HG03159 (cell line): ENCODE results near the gene ZFP57.

Experiments used
- ATAC-seq: cut with Tn5 transposase; IDR thresholded peaks from one replicate; pipeline ENCODE4 v1.9.1; 2021; ENCODE audit warnings: mild to moderate bottlenecking, moderate library complexity; ENCODE audit not compliant: unreplicated experiment

ZFP57 gene

DNA sequence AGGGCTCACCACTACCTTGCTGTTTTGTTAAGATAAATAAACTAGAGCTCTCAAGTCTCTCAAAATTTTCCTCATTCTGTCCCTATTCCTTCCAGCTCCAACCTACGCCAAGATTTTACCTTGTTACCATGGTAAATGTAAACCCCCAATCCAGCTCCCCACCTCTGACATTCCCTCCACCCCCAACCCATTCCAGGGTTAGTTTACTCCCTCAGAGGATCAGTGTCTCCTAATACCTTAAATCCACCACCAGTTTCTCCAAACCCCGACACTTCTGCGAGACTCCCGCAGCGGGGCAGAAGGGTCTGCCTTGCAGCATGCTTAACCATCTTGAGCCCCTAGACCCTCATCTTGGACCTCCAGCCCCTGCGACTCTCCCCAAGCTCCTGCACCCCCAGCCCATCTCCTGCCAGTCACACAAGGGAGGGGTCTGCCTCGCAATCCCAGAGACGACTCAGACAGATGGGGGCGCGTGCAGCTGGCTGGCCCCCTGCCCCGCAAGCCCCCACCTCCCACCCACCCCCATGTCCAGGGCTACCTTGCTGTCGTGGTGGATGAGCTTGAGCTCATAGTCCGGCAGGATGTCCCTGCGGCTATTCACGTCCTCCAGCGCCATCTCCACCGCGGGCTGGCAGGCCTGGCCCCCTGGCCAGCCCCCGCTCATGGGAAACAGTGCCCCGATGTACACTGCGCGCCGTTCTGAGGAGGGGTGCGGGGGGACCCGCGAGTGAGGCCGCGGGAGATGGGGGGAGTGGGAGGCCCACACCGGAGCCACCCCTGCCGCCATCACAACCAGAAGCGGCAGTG, 53.8 kb downstream of the ZFP57 start:
- ATAC-seq, result no peak

DNA sequence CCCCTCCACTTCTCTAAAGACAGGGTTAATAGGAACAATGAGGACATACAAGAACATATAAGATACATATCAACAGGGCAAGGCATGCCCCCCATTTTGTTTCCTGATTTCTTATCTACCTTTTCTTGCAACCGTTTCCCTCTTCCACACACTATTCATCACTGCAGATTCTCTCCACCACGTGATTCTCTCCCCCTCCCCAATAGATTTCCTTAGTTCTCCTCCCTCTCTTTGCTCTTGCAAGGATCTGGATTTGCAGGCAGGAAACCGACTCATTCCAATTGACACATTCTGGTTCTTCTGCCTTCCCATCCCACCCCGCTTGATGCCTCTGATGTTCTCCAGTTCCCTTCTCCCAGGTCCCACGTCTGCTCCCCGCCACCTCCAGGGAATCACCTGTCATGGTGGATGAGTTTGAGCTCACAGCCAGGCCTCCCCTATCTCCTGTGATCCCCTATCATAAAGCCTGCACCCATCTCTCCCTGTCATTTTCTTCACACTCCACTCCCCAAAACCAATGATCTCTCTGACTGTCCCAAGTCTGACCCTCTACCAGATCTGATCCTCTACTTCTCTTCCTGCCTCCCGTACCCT, 55.5 kb downstream of the ZFP57 start:
- ATAC-seq, result no peak

DNA sequence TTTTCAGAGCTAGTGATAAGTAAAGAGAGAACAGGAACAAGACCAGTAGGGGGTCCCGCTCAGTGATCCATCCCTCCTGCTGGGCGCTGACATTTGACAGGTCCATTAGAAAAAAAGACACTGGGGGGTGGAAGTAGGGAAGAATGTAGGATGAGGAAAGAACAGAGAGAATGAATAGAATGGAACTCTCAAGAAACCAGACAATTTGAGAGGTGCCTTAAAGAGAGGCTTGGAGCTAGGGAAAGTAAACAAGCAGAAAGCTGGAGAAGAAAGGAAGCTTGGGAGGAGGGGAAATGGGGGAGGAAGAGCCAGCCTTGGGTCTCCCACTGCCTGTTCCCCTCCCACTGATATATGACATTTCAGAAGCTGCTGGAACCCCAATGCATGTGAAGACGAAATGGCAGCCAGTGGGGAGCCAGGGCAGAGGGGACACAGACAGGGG, 56.4 kb downstream of the ZFP57 start:
- ATAC-seq, result no peak
